GM18526 (cell line): Measurements from ENCODE around the gene F12.
A peak's percentile ranks its signal among the peaks of the same experiment; 100 is the strongest.

ENCODE experiments used
- POLR2A ChIP-seq: IDR thresholded peaks from 3 replicates; pipeline ENCODE4 v1.6.1; 2011; ENCODE audit not compliant: insufficient read length; ENCODE audit errors: extremely low read depth

F12 gene

DNA sequence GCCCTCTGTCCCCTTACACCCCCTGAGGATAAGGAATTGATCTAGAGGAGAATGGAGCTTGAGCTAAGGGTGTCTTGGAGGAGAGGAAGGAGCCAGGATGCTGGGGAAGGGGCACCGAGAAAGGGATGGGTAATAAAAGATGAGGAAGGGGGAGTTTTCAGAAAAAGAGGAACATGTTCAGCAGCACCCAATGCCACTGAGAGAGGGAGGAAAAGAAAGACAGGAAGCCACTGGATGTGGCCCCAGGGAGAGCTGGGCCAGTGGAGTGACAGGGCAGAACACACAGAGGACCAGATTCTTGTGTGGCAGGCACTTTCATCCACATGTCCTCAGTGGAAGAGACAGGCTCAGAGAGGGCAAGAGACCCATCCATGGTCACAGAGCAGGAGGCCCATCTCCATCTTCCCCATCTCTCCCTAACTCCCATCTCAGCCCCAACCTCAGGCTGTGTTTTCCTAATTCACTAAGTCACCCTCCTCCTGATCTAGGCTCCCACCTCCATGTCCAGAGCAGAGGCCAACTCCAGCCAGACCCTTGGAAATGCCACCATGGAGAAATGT, 16.1 kb downstream of the F12 start:
- no peak for TF ChIP-seq POLR2A

DNA sequence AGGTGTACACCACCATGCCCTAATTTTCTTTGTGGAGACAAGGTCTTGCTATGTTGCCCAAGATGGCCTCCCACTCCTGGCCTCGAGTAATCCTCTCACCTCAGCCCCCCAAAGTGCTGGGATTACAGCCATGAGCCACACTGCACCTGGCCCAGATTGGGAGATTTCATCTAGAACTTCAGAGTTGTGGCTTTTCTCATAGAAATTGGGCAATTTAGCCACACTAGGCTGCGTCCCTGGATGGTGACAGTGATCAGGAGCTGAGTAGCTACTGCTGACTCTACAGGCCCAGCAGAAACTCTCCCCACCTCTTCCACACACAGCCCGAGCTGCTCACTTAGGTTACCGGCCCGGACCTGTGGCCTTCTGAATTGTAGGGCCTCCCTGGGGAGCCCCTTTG, 16.6 kb downstream of the F12 start:
- no peak for TF ChIP-seq POLR2A

- no peak for TF ChIP-seq POLR2A
Observed at GRCh38 chr5:177390363-177391300, 18.7 kb downstream of the F12 start.

DNA sequence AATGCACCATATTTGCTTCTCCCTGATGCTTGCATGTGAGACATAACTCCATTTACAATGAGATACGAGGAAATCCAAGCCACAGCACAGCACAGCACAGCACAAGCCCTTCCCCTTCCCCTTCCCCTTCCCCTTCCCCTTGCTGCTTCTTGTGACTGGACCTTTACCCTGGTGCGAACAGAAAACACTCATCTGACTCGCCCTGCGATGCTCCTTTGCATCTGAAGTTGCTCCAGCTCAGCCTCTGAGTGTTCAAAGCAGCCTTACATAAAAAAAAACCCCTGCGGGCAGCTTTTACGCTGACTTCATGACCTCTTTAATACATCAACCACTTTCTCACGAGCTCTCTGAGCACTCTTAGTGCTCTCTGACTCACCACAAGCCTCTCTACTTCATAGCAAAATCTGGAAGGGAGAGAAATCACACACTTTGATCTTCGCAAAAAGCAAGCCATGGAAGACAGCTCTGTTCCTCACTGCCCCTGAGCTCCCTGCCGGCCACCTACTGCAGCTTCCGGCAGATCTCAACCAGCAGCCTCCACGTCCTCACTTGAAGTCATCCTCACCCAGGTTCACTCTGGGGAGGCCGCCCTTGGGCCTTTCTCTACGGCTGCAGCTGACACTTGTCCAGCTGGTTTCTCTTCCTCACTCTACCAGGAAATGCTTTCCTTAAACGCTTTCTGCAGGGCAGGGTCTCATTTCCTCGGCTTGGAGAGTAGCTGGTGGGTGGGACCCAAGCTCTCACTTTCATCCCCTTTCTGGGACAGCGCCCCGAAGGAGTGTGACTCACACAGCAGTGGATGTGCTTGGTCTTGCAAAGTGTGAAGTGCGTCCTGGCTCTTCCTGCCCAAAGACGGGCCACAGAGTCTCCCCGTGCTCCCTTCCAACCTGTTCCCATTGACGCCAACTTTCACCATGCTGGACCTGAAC, 19.9 kb downstream of the F12 start:
- TF ChIP-seq POLR2A, result no peak

GRCh38 chr5:177388521-177389052, 20.8 kb downstream of the F12 start:
- no peak for TF ChIP-seq POLR2A

DNA sequence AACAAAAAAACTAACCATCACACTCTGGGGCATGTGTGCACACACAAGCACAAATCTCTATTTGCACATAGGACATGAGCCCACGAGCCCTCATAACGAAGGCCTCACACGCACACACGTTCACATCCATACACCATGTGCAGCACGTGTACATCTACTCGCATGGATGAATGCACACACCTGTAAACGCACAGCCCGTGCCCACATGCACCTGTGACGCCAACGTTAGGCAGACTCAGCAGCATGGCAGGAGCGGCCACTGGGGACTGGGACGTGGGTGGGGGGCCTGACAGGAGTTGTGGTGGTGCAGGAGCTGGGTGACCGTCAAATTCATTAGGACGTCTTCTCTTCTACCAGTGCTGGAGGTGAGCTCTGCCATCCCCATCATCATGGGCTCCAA, 22.0 kb downstream of the F12 start:
- no peak for TF ChIP-seq POLR2A

GRCh38 chr5:177386542-177386941, 22.8 kb downstream of the F12 start:
- TF ChIP-seq POLR2A, result no peak

DNA sequence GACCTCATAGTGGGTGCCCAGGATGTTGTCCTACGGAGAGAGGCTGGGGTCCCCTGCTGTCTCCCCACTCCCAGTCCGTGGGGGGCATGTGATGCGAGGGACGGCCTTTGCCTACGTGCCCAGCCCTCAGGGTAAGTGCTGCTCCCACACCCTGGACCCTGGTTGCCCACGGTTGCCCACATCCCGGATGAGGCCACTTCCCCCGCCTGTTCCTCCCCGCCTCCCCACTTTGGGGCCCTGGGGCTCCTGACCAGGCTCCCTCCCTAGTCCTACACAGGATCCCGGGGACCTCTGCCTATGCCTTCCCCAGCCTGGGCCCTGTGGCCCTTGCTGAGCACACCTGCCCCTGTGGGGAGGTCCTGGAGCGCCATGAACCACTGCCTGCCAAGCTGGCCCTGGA, 23.6 kb downstream of the F12 start:
- no peak for TF ChIP-seq POLR2A

DNA sequence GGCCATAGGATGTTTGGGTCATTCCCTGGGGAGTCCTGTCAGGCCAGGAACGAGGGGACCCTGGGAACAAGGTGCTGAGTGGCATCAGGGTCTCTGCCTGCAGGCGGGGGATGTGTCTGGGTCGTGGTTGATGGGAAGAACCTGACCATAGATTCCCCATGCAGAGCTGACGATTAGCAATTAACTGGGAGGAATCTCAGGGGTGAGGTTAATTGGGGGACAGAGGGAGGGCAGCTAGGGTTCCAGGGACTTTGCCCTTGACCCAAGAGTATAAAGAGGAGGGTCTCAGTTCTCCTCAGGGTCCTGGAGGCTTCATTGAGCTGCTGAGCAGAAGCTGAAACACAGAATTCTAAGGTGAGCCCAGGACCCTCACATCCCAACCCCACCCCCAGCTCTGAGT, 25.2 kb downstream of the F12 start, which contains the start of gene SLC34A1:
Gene SLC34A1 (plus strand): TSS at position 301 of the 400 bp plus-strand sequence. CDS start 1,308 bp downstream, outside the sequence.
- no peak for TF ChIP-seq POLR2A

DNA sequence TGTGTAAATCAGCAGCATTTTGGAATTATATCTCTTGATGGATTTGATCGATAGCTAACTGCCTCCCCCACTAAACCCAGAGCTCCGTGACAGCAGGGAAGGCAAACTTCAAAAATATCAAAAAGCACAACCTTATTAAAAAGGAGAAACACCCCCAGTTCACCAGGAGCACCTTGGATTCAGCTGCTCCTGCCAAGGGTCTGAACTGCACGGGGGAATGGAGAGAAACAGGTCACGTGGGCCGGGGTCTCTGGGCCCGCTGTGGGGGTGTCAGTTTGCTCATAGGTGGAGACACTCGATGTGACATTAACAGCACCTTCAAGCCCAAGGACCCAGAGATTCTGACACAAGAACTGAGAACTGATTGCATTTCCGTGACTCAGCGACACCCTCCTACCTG, 26.2 kb downstream of the F12 start:
- no peak for TF ChIP-seq POLR2A

- TF ChIP-seq POLR2A, result no peak
Observed at GRCh38 chr5:177382423-177383029, 26.8 kb downstream of the F12 start.

GRCh38 chr5:177380805-177381126, 28.6 kb downstream of the F12 start:
- no peak for TF ChIP-seq POLR2A

DNA sequence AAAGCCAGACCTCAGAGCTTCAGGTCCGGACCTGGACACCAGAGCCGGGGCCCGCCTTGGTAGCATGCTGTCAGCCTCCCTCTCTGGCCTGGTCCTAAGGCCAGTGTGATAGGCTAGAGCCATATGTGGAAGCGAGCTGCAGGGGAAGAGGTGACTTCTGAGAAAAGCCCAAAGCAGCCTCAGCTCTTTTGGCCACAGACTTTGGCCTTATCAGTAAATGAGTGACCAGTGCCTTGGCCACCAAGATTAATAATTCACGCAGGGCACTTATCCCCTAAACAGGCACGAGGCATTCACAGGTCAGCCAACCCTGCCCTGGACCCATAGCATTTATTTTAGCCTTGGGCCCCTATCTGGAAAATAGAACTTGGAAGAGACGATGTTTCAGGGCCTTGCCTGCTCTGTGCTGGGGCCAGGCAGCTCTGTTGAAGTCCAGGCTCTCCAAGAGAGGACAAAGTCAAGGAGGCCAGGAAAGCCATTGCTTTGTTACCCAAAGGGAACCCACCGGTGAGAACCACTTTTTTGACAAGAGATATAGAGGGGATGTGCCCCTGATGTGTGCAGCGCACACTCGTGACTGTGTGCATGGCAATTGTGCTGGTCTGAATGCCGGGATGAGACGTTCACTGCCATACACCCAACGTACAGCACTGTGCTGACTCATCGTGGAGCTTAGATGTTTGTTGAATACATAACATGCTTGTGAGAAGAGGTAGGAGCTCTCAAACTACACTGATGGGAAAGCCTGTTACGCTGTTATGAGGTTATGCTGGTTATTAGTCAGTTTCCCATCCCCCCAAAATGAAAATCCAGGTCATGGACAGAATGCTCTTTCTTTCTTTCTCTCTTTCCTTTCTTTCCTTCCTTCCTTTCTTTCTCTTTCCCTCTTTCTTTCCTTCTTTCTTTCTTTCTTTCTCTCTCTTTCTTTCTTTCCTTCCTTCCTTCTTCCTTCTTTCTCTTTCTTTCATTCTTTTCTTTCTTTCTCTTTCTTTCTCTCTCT, 30.2 kb downstream of the F12 start:
- peak; percentile 15 for TF ChIP-seq POLR2A
